ENCODE measurements around the gene TNNT1. TPM values are rescaled to one million over a fixed set of nuclear protein-coding genes. Genes with fewer than 3 reads are reported as not detected.

The TNNT1 gene
- total RNA-seq, 1 donor from 2014 or later: 8.3 TPM

- Histone ChIP-seq H3K27ac (ENCODE audit: low read depth, low read length) (peak overlapping the region; percentile 85), H3K4me2 (ENCODE audit: low read length) (peak overlapping the region; percentile 64), H3K4me3 (ENCODE audit: insufficient read depth, low read depth, low read length) (no peak overlapping the region), H3K79me2 (ENCODE audit: insufficient read depth, low read length) (peaks cover 82% of the 10 kb centered on the region), H3K9ac (ENCODE audit: low read length) (peak overlapping the region; percentile 81), H3K9me3 (ENCODE audit: insufficient read depth, low read depth, low read length) (no peaks in the 10 kb centered on the region), H3K27me3 (ENCODE audit: insufficient read depth, low read length) (no peaks in the 10 kb centered on the region), H4K20me1 (ENCODE audit: insufficient read depth, low read length) (peaks cover 82% of the 10 kb centered on the region), H2AFZ (ENCODE audit: low read depth, low read length) (no peak overlapping the region), H3K4me1 (ENCODE audit: insufficient read depth, low read length) (peaks cover 32% of the 10 kb centered on the region), H3K36me3 (ENCODE audit: insufficient read depth, low read length) (no peaks in the 10 kb centered on the region)
- H3K4me3 Mint-ChIP-seq (ENCODE audit: unreplicated experiment): no peak overlapping the region
- H3K27me3 Mint-ChIP-seq (ENCODE audit: low read depth, unreplicated experiment): no peaks in the 10 kb centered on the region
- H3K9me3 Mint-ChIP-seq (ENCODE audit: unreplicated experiment): no peaks in the 10 kb centered on the region
- FAIRE-seq (no peak), DNase-seq (ENCODE audit: low read depth) (no peak)
- no peak for TF ChIP-seq CTCF (IDR thresholded peaks at IDR 0.05; ENCODE audit: insufficient read depth, low read depth, low read length)
- TF ChIP-seq EZH2 (IDR thresholded peaks at IDR 0.05; ENCODE audit: insufficient read depth, low read length): no peak
- peaks cover 12% of the 10 kb centered on the region for H3K4me1 Mint-ChIP-seq (ENCODE audit: low read depth, unreplicated experiment)
- no peaks in the 10 kb centered on the region for H3K36me3 Mint-ChIP-seq (ENCODE audit: low read depth, unreplicated experiment)
- peak overlapping the region; percentile 92 for H3K27ac Mint-ChIP-seq (ENCODE audit: unreplicated experiment)
Observed at GRCh38 chr19:55112777-55113569, 36.0 kb downstream of the TNNT1 start.

GRCh38 chr19:55112246-55112776, 36.7 kb downstream of the TNNT1 start:
- FAIRE-seq: no peak
- H3K4me1 ChIP-seq (ENCODE audit: insufficient read depth, low read length): peaks cover 32% of the 10 kb centered on the region
- peaks cover 82% of the 10 kb centered on the region for H4K20me1 ChIP-seq (ENCODE audit: insufficient read depth, low read length)
- Mint-ChIP-seq H3K9me3 (ENCODE audit: unreplicated experiment) (no peaks in the 10 kb centered on the region), H3K27me3 (ENCODE audit: low read depth, unreplicated experiment) (no peaks in the 10 kb centered on the region), H3K36me3 (ENCODE audit: low read depth, unreplicated experiment) (no peaks in the 10 kb centered on the region), H3K4me3 (ENCODE audit: unreplicated experiment) (no peak overlapping the region), H3K27ac (ENCODE audit: unreplicated experiment) (no peak overlapping the region), H3K4me1 (ENCODE audit: low read depth, unreplicated experiment) (peaks cover 12% of the 10 kb centered on the region)
- no peaks in the 10 kb centered on the region for H3K27me3 ChIP-seq (ENCODE audit: insufficient read depth, low read length)
- no peak for TF ChIP-seq EZH2 (IDR thresholded peaks at IDR 0.05; ENCODE audit: insufficient read depth, low read length)
- no peak for TF ChIP-seq CTCF (IDR thresholded peaks at IDR 0.05; ENCODE audit: insufficient read depth, low read depth, low read length)
- no peak for DNase-seq (ENCODE audit: low read depth)
- H3K9ac ChIP-seq (ENCODE audit: low read length): no peak overlapping the region
- H3K4me2 ChIP-seq (ENCODE audit: low read length): no peak overlapping the region
- H3K27ac ChIP-seq (ENCODE audit: low read depth, low read length): no peak overlapping the region
- H2AFZ ChIP-seq (ENCODE audit: low read depth, low read length): no peak overlapping the region
- H3K9me3 ChIP-seq (ENCODE audit: insufficient read depth, low read depth, low read length): no peaks in the 10 kb centered on the region
- no peak overlapping the region for H3K4me3 ChIP-seq (ENCODE audit: insufficient read depth, low read depth, low read length)
- H3K79me2 ChIP-seq (ENCODE audit: insufficient read depth, low read length): peaks cover 82% of the 10 kb centered on the region
- no peaks in the 10 kb centered on the region for H3K36me3 ChIP-seq (ENCODE audit: insufficient read depth, low read length)

Data from astrocyte (in vitro differentiated cells and primary cell).